NT2/D1 (cell line): ENCODE data around the gene TGOLN2.
"Not testable (repeated sequence)": the region's sequence is repeated elsewhere in the genome, so short reads cannot be mapped to it uniquely, and the experiment has no call there.

Experiments
- SUZ12 ChIP-seq: IDR thresholded peaks from 2 replicates; pipeline ENCODE4 v1.6.1; 2011; ENCODE audit not compliant: insufficient read length, insufficient read depth; ENCODE audit errors: extremely low read depth
- YY1 ChIP-seq: IDR thresholded peaks from 2 replicates; pipeline ENCODE4 v1.6.1; 2011; ENCODE audit not compliant: insufficient read length, insufficient read depth
- ZNF274 ChIP-seq: IDR thresholded peaks from 2 replicates; pipeline ENCODE4 v1.6.1; 2011; ENCODE audit warnings: mild to moderate bottlenecking, low read depth, low read length

DNA sequence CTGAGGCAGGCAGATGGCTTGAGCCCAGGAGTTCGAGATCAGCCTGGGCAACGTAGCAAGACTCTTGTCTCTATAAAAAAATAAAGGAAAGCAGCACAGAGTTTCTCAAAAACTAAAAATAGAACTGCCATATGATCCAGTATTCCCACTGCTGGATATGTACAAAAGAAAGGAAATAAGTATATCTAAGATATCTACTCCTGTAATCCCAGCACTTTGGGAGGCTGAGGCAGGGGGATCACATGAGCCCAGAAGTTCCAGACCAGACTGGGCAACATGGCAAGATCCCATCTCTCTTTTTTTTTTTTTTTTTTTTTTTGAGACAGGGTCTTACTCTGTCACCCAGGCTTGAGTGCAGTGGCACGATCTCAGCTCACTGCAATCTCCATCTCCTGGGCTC, 1.9 kb upstream of the TGOLN2 start:
- not testable (repeated sequence) for TF ChIP-seq ZNF274, YY1, SUZ12
